Spleen (tissue), 7 donors: ENCODE results near the gene PDGFD.

Source experiments
- POLR2A ChIP-seq, 3 donors: fragments of 450-650 bp; IDR thresholded peaks; one replicate each; pipeline ENCODE4 v1.5.1; 2017; ENCODE audit warnings: antibody characterized with exemption in 3 of 3, mild to moderate bottlenecking in 1 of 3
- POLR2AphosphoS5 ChIP-seq, 3 donors: sonication (generic); formaldehyde crosslinking; IDR thresholded peaks; one replicate each; pipeline ENCODE4 v1.5.1; 2017; ENCODE audit warnings: antibody characterized with exemption in 3 of 3
- TF ChIP-seq, protein P1 (sequence below), 11 experiments: fragments of 200-600 bp in 7 of 11; fragments of 450-650 bp in 4 of 11; sonication (generic) in 4 of 11; IDR thresholded peaks in 8 of 11; conservative IDR thresholded peaks in 3 of 11; 1 replicate in 7 of 11; 2 replicates in 4 of 11; pipeline versions ENCODE4 v1.4.0 to v1.8.0; 2016 to 2021; ENCODE audit warnings: antibody characterized with exemption in 11 of 11, inconsistent platforms in 4 of 11, mild to moderate bottlenecking in 1 of 11
- donor health status: DM: no; HTN: no; CAD: no; lungs with moderate emphysema.
- donor health status: DM: no; HTN: no; CAD: no.
- donor health status: DM: no; HTN: no; CAD: no.

- TF ChIP-seq, protein P1, sequence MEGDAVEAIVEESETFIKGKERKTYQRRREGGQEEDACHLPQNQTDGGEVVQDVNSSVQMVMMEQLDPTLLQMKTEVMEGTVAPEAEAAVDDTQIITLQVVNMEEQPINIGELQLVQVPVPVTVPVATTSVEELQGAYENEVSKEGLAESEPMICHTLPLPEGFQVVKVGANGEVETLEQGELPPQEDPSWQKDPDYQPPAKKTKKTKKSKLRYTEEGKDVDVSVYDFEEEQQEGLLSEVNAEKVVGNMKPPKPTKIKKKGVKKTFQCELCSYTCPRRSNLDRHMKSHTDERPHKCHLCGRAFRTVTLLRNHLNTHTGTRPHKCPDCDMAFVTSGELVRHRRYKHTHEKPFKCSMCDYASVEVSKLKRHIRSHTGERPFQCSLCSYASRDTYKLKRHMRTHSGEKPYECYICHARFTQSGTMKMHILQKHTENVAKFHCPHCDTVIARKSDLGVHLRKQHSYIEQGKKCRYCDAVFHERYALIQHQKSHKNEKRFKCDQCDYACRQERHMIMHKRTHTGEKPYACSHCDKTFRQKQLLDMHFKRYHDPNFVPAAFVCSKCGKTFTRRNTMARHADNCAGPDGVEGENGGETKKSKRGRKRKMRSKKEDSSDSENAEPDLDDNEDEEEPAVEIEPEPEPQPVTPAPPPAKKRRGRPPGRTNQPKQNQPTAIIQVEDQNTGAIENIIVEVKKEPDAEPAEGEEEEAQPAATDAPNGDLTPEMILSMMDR (IDR thresholded peaks at IDR 0.05 in 8 of 11, conservative IDR thresholded peaks at IDR 0.05 in 3 of 11) = no peak
- no peak for TF ChIP-seq POLR2A (IDR thresholded peaks at IDR 0.05)
- TF ChIP-seq POLR2AphosphoS5 (IDR thresholded peaks at IDR 0.05) = no peak
These were observed 36.1 kb downstream of the PDGFD start for GRCh38 chr11:104127828-104128227.
